Type B pancreatic cell (in vitro differentiated cells): ENCODE measurements around the gene BRICD5. TPM values are rescaled to one million over a fixed set of nuclear protein-coding genes. Genes with fewer than 3 reads are reported as not detected.
A peak's percentile ranks its signal among the peaks of the same experiment; 100 is the strongest.

Experiments
- DNase-seq: peaks from one replicate; pipeline ENCODE4 v3.0.0; 2021; ENCODE audit warnings: mixed read lengths; ENCODE audit not compliant: unreplicated experiment; ENCODE audit errors: extremely low spot score
- H3K27ac Mint-ChIP-seq: 2 replicates; pipeline ENCODE4 v1.8.0; 2021; ENCODE audit warnings: mild to moderate bottlenecking, mixed read lengths
- H3K27me3 Mint-ChIP-seq: 2 replicates; pipeline ENCODE4 v1.8.0; 2021; ENCODE audit warnings: mixed read lengths
- H3K36me3 Mint-ChIP-seq: 2 replicates; pipeline ENCODE4 v1.8.0; 2021; ENCODE audit warnings: mixed read lengths
- H3K4me1 Mint-ChIP-seq: one replicate; pipeline ENCODE4 v1.8.0; 2021; ENCODE audit warnings: mixed read lengths; ENCODE audit not compliant: unreplicated experiment
- H3K4me3 Mint-ChIP-seq: 2 replicates; pipeline ENCODE4 v1.8.0; 2021; ENCODE audit warnings: mild to moderate bottlenecking, mixed read lengths
- H3K9me3 Mint-ChIP-seq: 2 replicates; pipeline ENCODE4 v1.8.0; 2021; ENCODE audit warnings: mixed read lengths
- CTCF ChIP-seq: fragments of 200-600 bp; sonication (generic); conservative IDR thresholded peaks from 2 replicates; pipeline ENCODE4 v1.5.0; 2021; ENCODE audit warnings: antibody characterized with exemption, mild to moderate bottlenecking
- total RNA-seq: library from RNA; stranded (reverse); gene quantifications from 2 replicates; pipeline ENCODE4 v1.2.1, GENCODE V29; 2021; ENCODE audit warnings: low replicate concordance

BRICD5 gene
- total RNA-seq, 1 donor from 2014 or later, result 16.6 TPM

- DNase-seq, result no peak
- H3K4me1 Mint-ChIP-seq, result peaks cover 4% of the 10 kb centered on the region
- peak overlapping the region; percentile 35 for H3K27ac Mint-ChIP-seq
- no peak overlapping the region for H3K4me3 Mint-ChIP-seq
- no peaks in the 10 kb centered on the region for H3K9me3 Mint-ChIP-seq
- H3K36me3 Mint-ChIP-seq, result no peaks in the 10 kb centered on the region
- H3K27me3 Mint-ChIP-seq, result no peaks in the 10 kb centered on the region
- no peak for TF ChIP-seq CTCF
Measured at GRCh38 chr16:2226918-2227317, 16.3 kb upstream of the BRICD5 start.

- no peak for DNase-seq
- no peak overlapping the region for H3K27ac Mint-ChIP-seq
- peaks cover 4% of the 10 kb centered on the region for H3K4me1 Mint-ChIP-seq
- no peaks in the 10 kb centered on the region for H3K36me3 Mint-ChIP-seq
- H3K4me3 Mint-ChIP-seq, result peak overlapping the region; percentile 59
- TF ChIP-seq CTCF, result no peak
- H3K9me3 Mint-ChIP-seq, result no peaks in the 10 kb centered on the region
- no peaks in the 10 kb centered on the region for H3K27me3 Mint-ChIP-seq
Measured at GRCh38 chr16:2226245-2226793, 15.7 kb upstream of the BRICD5 start.

- DNase-seq, result no peak
- no peaks in the 10 kb centered on the region for H3K36me3 Mint-ChIP-seq
- no peaks in the 10 kb centered on the region for H3K27me3 Mint-ChIP-seq
- peaks cover 4% of the 10 kb centered on the region for H3K4me1 Mint-ChIP-seq
- H3K9me3 Mint-ChIP-seq, result no peaks in the 10 kb centered on the region
- no peak for TF ChIP-seq CTCF
- peak overlapping the region; percentile 86 for H3K4me3 Mint-ChIP-seq
- H3K27ac Mint-ChIP-seq, result peak overlapping the region; percentile 59
Measured at GRCh38 chr16:2223942-2224486, 13.4 kb upstream of the BRICD5 start.

- H3K27me3 Mint-ChIP-seq, result no peaks in the 10 kb centered on the region
- peak; percentile 100 for DNase-seq
- H3K27ac Mint-ChIP-seq, result peak within 1 kb of the TSS; percentile 74
- no peaks in the 10 kb centered on the region for H3K36me3 Mint-ChIP-seq
- H3K4me1 Mint-ChIP-seq, result peaks cover 4% of the 10 kb centered on the region
- peak within 1 kb of the TSS; percentile 87 for H3K4me3 Mint-ChIP-seq
- H3K9me3 Mint-ChIP-seq, result no peaks in the 10 kb centered on the region
- no peak for TF ChIP-seq CTCF
Measured at GRCh38 chr16:2223221-2223941, 12.7 kb upstream of the BRICD5 start, which contains the start of gene E4F1. TSS of gene E4F1 (plus strand) at chr16:2223591. CDS start at chr16:2223614, 23 bp downstream.

GRCh38 chr16:2216330-2216729 lies 5.7 kb upstream of the BRICD5 start:
- peak overlapping the region; percentile 57 for H3K27ac Mint-ChIP-seq
- H3K27me3 Mint-ChIP-seq, result no peaks in the 10 kb centered on the region
- H3K4me1 Mint-ChIP-seq, result peaks cover 11% of the 10 kb centered on the region
- DNase-seq, result no peak
- no peaks in the 10 kb centered on the region for H3K36me3 Mint-ChIP-seq
- no peaks in the 10 kb centered on the region for H3K9me3 Mint-ChIP-seq
- TF ChIP-seq CTCF, result no peak
- peak overlapping the region; percentile 94 for H3K4me3 Mint-ChIP-seq
